ENCODE measurements around the gene CES2. TPM values are rescaled to one million over a fixed set of nuclear protein-coding genes. Genes with fewer than 3 reads are reported as not detected.
A peak's percentile ranks its signal among the peaks of the same experiment; 100 is the strongest.

Gene CES2
- total RNA-seq, 1 experiment from 2014 or later, result 45.5 TPM

- Mint-ChIP-seq H3K4me3 (ENCODE audit: unreplicated experiment) (no peak overlapping the region), H3K36me3 (ENCODE audit: insufficient read depth, unreplicated experiment) (no peaks in the 10 kb centered on the region), H3K9me3 (ENCODE audit: unreplicated experiment) (no peaks in the 10 kb centered on the region), H3K27me3 (ENCODE audit: insufficient read depth, unreplicated experiment) (no peaks in the 10 kb centered on the region), H3K27ac (ENCODE audit: unreplicated experiment) (no peak overlapping the region), H3K4me1 (ENCODE audit: low read depth, unreplicated experiment) (peaks cover 42% of the 10 kb centered on the region)
- DNase-seq, result no peak
- ChIA-PET CTCF (interaction anchor here (0.9 kb wide), 1 partner anchor 34 kb away, joined by 3 read pairs; no protein-coding TSS in a partner anchor), POLR2A (no interaction called here)
- Histone ChIP-seq H3K36me3 (ENCODE audit: control insufficient read depth, insufficient read depth, low read length) (no peaks in the 10 kb centered on the region), H3K9me3 (no peaks in the 10 kb centered on the region), H3K4me1 (peaks cover 68% of the 10 kb centered on the region), H3K4me3 (ENCODE audit: low read depth, low read length) (no peak overlapping the region), H3K27me3 (replicated peaks; ENCODE audit: control insufficient read depth, insufficient read depth, low read length) (no peaks in the 10 kb centered on the region)
- no peak for TF ChIP-seq CTCF (IDR thresholded peaks at IDR 0.05; ENCODE audit: insufficient read depth in 1 of 2, low read depth in 1 of 2, low read length in 1 of 2, severe bottlenecking in 1 of 2, unreplicated experiment in 1 of 2)
- intact Hi-C loops (cut with micrococcal nuclease; ENCODE audit: unreplicated experiment), result no loop called here
- no TSS peak for BruUV-seq (replicated peaks)
Measured at GRCh38 chr16:66901626-66902025, 33.7 kb upstream of the CES2 start.

- Histone ChIP-seq H3K27me3 (replicated peaks; ENCODE audit: control insufficient read depth, insufficient read depth, low read length) (no peaks in the 10 kb centered on the region), H3K4me3 (ENCODE audit: low read depth, low read length) (no peak overlapping the region), H3K9me3 (no peaks in the 10 kb centered on the region), H3K36me3 (ENCODE audit: control insufficient read depth, insufficient read depth, low read length) (no peaks in the 10 kb centered on the region), H3K4me1 (peaks cover 58% of the 10 kb centered on the region)
- no TSS peak for BruUV-seq (replicated peaks)
- Mint-ChIP-seq H3K27ac (ENCODE audit: unreplicated experiment) (no peak overlapping the region), H3K4me1 (ENCODE audit: low read depth, unreplicated experiment) (peaks cover 32% of the 10 kb centered on the region), H3K36me3 (ENCODE audit: insufficient read depth, unreplicated experiment) (no peaks in the 10 kb centered on the region), H3K9me3 (ENCODE audit: unreplicated experiment) (no peaks in the 10 kb centered on the region), H3K4me3 (ENCODE audit: unreplicated experiment) (no peak overlapping the region), H3K27me3 (ENCODE audit: insufficient read depth, unreplicated experiment) (no peaks in the 10 kb centered on the region)
- intact Hi-C loops (cut with micrococcal nuclease; ENCODE audit: unreplicated experiment), result no loop called here
- POLR2A ChIA-PET, result no interaction called here
- CTCF ChIA-PET, result interaction anchor here (0.7 to 1.3 kb wide), 2 partner anchors 25 to 51 kb away, joined by 3 to 6 read pairs; no protein-coding TSS in a partner anchor
- DNase-seq, result no peak
- TF ChIP-seq CTCF (IDR thresholded peaks at IDR 0.05; ENCODE audit: insufficient read depth in 1 of 2, low read depth in 1 of 2, low read length in 1 of 2, severe bottlenecking in 1 of 2, unreplicated experiment in 1 of 2), result no peak
Measured at GRCh38 chr16:66902648-66903543, 32.4 kb upstream of the CES2 start.

- CTCF ChIA-PET, result interaction anchor here (0.7 to 1.3 kb wide), 3 partner anchors 14 to 50 kb away, joined by 3 to 6 read pairs (median 3); no protein-coding TSS in a partner anchor
- H3K36me3 Mint-ChIP-seq (ENCODE audit: insufficient read depth, unreplicated experiment), result no peaks in the 10 kb centered on the region
- no peak overlapping the region for H3K4me3 Mint-ChIP-seq (ENCODE audit: unreplicated experiment)
- POLR2A ChIA-PET, result no interaction called here
- intact Hi-C loops (cut with micrococcal nuclease; ENCODE audit: unreplicated experiment), result no loop called here
- no TSS peak for BruUV-seq (replicated peaks)
- H3K36me3 ChIP-seq (ENCODE audit: control insufficient read depth, insufficient read depth, low read length), result no peaks in the 10 kb centered on the region
- TF ChIP-seq CTCF (IDR thresholded peaks at IDR 0.05; ENCODE audit: insufficient read depth in 1 of 2, low read depth in 1 of 2, low read length in 1 of 2, severe bottlenecking in 1 of 2, unreplicated experiment in 1 of 2), result no peak
- no peaks in the 10 kb centered on the region for H3K9me3 Mint-ChIP-seq (ENCODE audit: unreplicated experiment)
- H3K4me1 Mint-ChIP-seq (ENCODE audit: low read depth, unreplicated experiment), result peaks cover 32% of the 10 kb centered on the region
- H3K4me1 ChIP-seq, result peaks cover 58% of the 10 kb centered on the region
- no peaks in the 10 kb centered on the region for H3K27me3 Mint-ChIP-seq (ENCODE audit: insufficient read depth, unreplicated experiment)
- H3K27me3 ChIP-seq (replicated peaks; ENCODE audit: control insufficient read depth, insufficient read depth, low read length), result no peaks in the 10 kb centered on the region
- no peak for DNase-seq
- H3K9me3 ChIP-seq, result no peaks in the 10 kb centered on the region
- H3K27ac Mint-ChIP-seq (ENCODE audit: unreplicated experiment), result peak overlapping the region; percentile 40
- no peak overlapping the region for H3K4me3 ChIP-seq (ENCODE audit: low read depth, low read length)
Measured at GRCh38 chr16:66903544-66904427, 31.5 kb upstream of the CES2 start.

All from Caco-2 (cell line).